COLO829 (cell line): Measurements from ENCODE around the gene RASGRP4.
A peak's percentile ranks its signal among the peaks of the same experiment; 100 is the strongest.
"Not testable (repeated sequence)": the region's sequence is repeated elsewhere in the genome, so short reads cannot be mapped to it uniquely, and the experiment has no call there.

Experiments
- DNase-seq: peaks from one replicate; pipeline ENCODE4 v3.0.0; 2012; ENCODE audit warnings: low spot score

Gene RASGRP4

GRCh38 chr19:38445362-38445761 is 19.3 kb upstream of the RASGRP4 start:
- no peak for DNase-seq

- DNase-seq = no peak
Observed at GRCh38 chr19:38444026-38444425, 18.0 kb upstream of the RASGRP4 start.

GRCh38 chr19:38443458-38443999 is 17.5 kb upstream of the RASGRP4 start:
- DNase-seq = no peak

- DNase-seq = no peak
Observed at GRCh38 chr19:38442736-38443135, 16.7 kb upstream of the RASGRP4 start.

GRCh38 chr19:38441657-38442348 is 15.8 kb upstream of the RASGRP4 start:
- DNase-seq = no peak

- DNase-seq = no peak
Observed at GRCh38 chr19:38440592-38440991, 14.6 kb upstream of the RASGRP4 start.

- DNase-seq = no peak
Observed at GRCh38 chr19:38437917-38438316, 11.9 kb upstream of the RASGRP4 start.

GRCh38 chr19:38437295-38437694 is 11.3 kb upstream of the RASGRP4 start:
- no peak for DNase-seq

GRCh38 chr19:38434549-38435051 is 8.6 kb upstream of the RASGRP4 start:
- DNase-seq = no peak

GRCh38 chr19:38433268-38433733 is 7.3 kb upstream of the RASGRP4 start, which contains the start of gene RYR1:
TSS of gene RYR1 (plus strand) at chr19:38433691. CDS start at chr19:38433830, 139 bp downstream.
- DNase-seq = no peak

- no peak for DNase-seq
Observed at GRCh38 chr19:38430931-38431330, 4.9 kb upstream of the RASGRP4 start.

GRCh38 chr19:38429811-38430156 is 3.8 kb upstream of the RASGRP4 start:
- DNase-seq = no peak

GRCh38 chr19:38429055-38429810 is 3.2 kb upstream of the RASGRP4 start:
- DNase-seq = no peak

- not testable (repeated sequence) for DNase-seq
Observed at GRCh38 chr19:38427035-38427677, 1.1 kb upstream of the RASGRP4 start.

GRCh38 chr19:38425222-38425809 is 703 bp downstream of the RASGRP4 start:
- DNase-seq = no peak

GRCh38 chr19:38424272-38424671 is 1.7 kb downstream of the RASGRP4 start:
- DNase-seq = no peak

- DNase-seq = no peak
Observed at GRCh38 chr19:38422438-38422837, 3.6 kb downstream of the RASGRP4 start.

- no peak for DNase-seq
Observed at GRCh38 chr19:38421856-38422255, 4.2 kb downstream of the RASGRP4 start.

- no peak for DNase-seq
Observed at GRCh38 chr19:38420935-38421334, 5.1 kb downstream of the RASGRP4 start.

GRCh38 chr19:38417544-38418506 is 8.2 kb downstream of the RASGRP4 start:
- peak; percentile 34 for DNase-seq

GRCh38 chr19:38417146-38417543 is 8.9 kb downstream of the RASGRP4 start:
- DNase-seq = no peak
